MV-4-11 (cell line): Measurements from ENCODE around the gene WWOX.

Experiments
- DNase-seq: peaks from one replicate; lab custom pipeline; 2025; lab: John Stamatoyannopoulos, UW

The WWOX gene

GRCh38 chr16:78862022-78862421, 762.6 kb downstream of the WWOX start:
- DNase-seq = no peak

GRCh38 chr16:78866521-78866920, 767.1 kb downstream of the WWOX start:
- DNase-seq = no peak

- no peak for DNase-seq
These were observed 770.0 kb downstream of the WWOX start for GRCh38 chr16:78869492-78869891.

DNA sequence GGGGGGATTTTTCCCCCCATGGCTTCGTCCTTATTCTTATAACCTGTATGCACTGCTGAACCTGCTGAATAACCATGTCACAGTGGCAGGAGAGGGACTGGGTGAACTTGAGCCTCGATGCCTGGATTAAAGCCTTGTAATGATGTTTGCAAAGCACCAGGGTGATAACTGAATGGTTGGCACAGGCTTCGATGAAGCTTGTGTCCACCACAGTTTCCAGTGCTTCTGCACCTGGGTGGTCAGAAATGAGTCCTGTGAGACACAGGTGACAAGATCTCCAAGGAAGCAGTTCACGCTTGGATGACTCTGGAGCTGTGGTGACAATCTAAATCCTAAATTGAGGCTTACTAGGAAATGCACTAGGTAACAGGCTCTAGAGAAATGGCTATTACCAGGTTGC, 771.8 kb downstream of the WWOX start:
- DNase-seq = no peak

DNA sequence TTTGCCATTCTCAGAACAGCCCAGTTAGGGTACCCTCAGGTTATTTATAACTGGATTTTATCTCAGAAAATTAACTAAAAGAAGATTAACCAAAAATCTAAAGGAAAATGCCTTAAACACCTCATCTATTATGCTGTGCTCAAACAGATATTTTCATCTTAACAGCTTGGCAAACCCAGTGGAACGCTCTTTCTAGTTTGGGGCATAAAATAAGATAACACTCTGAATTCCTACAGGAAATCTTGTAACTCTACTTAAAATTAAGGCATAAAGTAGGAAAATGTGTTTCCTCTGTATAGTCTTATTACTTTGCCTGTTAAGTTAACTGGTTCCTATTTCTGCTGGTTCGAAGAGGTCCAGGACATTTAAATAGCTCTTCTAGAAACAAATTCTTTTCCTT, 777.2 kb downstream of the WWOX start:
- DNase-seq = no peak

DNA sequence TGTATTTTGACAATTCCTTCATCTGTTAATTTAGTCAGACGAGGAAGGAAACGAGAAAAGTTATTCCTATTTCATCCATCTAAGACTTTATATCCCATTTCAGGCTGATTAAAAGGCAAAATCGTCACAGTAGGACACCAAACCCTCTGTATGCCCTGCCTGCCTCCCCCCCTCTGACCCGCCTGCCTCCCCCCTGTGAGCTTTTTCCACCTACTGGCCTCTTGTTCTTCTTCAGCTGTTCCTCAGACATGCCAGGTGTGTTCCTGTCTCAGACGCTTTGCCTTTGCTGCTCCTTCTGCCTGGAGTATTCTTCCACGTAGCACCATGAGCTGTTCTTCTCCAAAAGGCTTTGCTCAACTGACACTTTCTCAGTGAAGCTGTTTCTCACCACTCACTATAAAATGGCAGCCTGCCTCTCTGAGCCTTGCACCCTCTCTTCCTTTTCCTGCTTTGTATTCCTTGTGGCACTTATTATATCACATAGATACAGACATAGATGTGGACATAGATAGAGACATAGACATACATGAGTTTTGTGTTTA, 777.7 kb downstream of the WWOX start:
- no peak for DNase-seq

DNA sequence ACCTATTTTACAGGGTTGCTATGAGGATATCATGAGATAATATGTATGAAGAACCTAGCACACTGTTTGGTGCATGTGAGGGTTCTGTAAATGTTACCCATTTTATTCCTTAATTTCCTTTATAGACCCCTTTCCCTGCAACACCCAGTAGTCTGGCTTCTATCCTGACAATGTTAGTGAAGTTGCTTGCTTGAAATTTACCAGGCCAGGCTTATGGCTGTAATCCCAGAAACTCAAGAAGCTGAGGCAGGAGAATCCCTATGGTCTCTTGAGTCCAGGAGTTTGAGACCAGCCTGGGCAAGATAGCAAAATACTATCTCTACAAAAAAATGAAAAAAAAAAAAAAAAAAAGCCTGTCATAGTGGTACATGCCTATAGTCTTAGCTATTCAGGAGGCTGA, 779.1 kb downstream of the WWOX start:
- DNase-seq = no peak

DNA sequence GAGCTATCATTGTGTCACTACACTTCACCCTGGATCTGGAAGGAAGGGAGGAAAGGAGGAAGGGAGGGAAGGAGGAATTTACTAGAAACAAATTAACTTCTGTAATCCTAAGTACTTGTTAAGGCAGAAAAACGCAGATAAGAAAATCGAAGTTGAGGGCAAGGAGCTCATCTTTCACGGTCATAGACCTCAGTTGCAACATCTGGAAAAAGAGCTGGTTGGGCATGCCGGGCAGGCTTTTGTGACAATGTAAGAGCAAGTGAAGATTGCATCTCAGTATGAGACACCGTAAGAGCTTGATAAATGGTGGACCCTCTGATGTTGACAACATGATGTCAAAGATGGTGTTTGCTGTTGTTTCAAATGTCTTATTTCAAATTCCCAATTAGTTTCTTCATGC, 779.6 kb downstream of the WWOX start:
- DNase-seq = no peak

- no peak for DNase-seq
These were observed 782.7 kb downstream of the WWOX start for GRCh38 chr16:78882150-78882549.

DNA sequence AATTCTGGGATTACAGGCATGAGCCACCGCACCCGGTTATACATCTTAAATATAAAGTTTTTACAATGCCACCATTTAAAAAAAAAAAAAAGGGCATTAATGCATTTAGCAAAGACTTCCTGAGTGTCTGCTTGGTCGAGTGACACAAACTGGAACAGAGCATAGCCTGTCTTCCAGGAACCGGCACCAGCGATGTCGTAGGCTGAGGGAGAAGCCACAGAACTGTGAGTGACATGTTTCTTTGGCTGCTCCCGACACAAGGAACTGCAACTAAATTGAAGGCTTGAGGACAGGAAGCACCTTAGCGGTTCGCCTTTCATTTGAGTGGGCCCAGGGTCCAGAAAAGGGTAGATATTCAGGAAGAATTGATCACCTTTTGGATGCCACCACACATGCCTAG, 783.3 kb downstream of the WWOX start:
- DNase-seq = peak; percentile 55

DNA sequence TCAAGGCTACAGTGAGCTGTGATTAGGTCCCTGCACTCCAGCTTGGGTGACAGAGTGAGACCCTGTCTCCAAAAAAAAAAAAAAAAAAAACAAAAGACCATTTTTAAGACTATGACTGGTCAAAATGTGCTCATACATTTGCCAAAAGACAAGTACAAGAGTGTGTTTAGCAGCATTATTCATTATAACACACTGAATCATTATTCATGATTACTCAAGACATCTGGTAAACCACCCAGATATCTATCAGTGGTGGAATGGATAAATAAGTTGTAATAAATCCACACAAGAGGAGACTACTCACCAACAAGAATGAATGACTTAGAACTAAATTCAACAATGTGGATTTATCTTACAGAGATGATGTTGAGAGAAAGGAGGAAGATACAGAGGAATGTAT, 784.8 kb downstream of the WWOX start:
- DNase-seq = no peak

DNA sequence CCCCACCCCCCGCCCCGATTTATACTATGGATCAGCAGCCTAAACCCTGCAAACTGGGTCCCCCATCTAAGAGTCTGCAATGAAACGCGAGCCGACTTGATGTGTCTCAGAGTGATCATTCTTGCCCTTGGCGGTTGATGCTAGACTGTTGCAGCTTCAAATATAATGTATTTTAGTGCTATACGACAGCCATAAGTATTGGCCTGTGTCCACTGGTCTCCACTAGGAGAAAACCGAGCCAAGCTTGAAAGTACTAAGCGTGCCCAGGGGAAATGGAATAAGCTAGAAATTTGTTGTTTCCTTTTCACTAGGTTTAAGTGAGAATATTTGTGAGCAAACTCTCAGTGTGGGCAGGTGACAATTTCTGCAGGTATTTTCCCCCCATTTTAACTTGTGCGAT, 789.9 kb downstream of the WWOX start:
- no peak for DNase-seq

DNA sequence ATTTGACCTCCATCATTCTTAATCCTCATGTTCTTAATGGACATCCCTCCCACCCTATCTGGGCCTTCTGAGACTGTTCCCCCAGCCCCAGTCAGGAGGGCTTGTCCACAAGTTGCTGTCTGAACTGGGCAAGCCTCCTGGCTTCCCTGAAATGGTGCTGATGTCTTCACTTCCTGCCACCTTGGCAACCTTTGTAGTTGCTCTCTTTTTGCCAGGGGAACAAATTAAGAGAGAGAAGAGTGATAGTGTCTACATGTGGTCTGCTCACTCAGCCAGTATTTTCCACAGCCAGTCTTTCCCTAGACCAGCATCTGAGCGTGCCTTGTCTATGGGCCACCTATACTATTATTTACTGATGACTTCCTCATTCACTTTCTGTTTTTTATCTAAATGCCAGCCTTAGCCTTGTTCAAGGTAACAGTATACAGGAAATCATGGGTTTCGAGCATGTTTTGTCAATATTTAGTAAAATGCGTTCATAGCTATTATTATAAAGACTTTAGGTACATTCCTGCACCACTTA, 791.0 kb downstream of the WWOX start:
- DNase-seq = no peak

DNA sequence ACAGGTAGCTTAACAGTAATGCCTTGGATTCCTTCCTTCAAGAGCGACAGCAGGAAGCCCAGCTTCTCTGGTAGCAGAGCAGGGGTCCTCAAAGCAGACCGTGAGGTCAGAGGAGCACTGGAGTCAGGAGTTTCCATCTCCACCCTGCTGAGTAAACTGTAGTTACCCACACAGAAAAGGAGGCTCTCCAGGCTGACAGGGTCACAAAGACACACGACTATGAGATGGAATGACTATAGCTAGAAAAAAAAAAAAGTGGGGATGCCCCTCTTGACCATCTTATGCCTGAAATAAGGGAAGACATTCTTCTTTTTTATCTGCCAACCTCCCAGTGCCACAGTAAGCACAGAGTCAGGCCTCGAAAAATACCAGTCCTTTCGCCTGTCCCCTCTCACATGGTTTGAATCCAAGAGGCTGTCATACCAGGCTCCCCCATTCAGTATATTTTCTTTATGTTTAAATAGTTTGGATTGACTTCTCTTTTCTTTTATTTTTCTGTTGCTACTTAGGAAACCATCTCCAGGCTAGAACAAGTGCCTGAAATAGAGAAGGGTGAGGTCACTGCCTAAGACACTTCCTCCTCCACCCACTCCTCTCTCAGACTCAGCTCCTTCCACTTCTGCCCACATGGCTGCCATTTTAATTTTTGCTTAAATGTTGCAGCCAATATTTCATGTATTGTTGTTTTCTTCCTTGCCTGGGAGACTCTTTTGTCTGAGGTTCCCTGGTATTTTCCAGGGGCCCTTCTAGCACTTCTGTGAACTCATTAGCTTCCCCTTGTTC, 793.7 kb downstream of the WWOX start:
- DNase-seq = peak; percentile 85

- DNase-seq = no peak
These were observed 795.4 kb downstream of the WWOX start for GRCh38 chr16:78894886-78895285.

DNA sequence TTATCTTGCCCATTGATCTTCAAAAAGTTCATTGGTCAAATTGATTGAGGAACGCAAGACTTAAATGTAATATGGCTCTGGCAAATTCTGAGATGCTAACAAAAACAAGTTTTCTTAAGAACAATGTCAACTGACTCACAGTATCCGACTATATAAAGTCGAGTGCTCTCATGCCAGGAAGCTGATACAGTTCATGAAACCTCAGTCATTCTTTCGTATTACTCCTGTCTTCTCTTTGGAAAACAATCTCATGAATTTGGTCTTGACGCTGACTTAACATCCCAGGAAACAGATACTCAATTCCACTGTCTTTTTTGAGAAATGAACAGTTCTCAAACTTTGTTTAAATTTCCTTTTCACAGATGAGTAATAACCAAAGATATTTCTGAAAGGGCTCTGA, 796.2 kb downstream of the WWOX start:
- no peak for DNase-seq

DNA sequence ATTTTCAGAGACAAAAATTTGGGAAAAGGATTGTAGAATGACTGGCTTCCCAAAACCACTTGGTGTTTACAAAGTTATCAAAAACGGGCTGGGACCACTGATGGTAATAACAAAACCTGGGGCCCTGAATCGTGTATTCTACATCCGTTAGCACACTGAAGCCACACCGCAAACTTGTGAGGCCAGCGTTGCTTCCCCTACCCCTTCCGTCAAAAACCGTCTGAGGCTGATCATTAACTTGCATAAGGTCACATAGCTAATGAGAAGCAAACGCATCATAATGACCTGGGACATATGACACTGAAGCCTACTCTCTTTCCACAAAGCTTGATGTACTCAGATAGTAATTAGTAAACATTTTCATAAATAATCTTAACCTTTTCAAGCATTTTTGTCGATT, 796.8 kb downstream of the WWOX start:
- no peak for DNase-seq

GRCh38 chr16:78897299-78897698, 797.8 kb downstream of the WWOX start:
- no peak for DNase-seq

GRCh38 chr16:78900044-78900811, 800.8 kb downstream of the WWOX start:
- no peak for DNase-seq

DNA sequence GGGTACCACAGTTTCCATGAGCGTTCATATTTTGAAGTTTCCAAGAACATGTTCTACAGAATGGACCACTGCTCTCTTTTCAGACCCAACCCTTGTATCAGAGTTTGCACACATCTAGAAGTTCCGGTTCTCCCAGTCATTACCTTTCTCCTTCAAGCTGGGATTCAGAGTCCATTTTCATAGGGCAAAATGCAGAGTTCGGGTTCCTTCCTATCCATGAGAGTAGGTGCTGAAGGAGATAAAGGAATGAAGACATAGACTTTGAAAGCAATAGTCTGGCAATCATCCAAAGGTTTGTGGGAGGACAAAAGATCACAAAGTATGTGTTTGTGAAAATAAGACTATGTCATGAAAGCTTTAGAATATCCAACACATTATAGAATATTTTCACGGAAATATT, 801.5 kb downstream of the WWOX start:
- DNase-seq = no peak

DNA sequence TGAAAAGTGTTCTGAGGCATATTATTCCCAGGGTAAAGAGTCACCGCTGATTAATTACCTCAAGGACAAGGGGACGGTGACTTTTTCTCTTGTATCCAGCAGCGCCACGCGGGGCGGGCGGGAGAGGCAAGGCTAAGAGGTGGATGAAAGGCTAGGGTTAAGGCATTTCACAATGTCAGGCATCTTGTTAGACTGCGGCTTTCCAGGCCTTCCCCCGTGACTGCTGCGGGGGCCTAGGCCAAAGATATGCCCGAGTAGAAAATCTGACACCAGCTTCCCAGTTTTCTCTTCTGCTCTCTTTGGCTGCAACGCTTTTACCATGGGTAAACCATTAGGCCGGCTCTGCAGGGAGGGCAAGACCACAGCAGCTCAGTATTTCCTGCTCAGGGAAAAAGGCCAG, 802.9 kb downstream of the WWOX start:
- DNase-seq = no peak

DNA sequence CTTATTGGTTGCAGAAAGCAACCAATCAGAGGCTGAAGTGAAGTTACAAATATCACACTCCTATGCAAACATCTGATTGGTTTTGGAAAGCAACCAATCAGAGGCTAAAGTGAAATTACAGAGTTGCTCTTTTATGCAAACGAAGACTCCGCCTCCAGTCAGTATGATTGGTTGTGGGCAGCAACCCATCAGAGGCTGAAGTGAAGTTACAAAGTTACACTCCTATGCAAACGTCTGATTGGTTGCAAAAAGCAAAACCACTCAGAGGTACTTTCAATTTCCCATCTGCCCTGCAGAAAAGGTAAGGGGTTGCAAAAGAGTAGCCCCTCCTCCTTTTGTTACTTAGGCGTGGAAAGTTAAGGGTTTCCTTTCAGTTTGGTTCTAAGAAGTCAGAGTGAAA, 803.8 kb downstream of the WWOX start:
- no peak for DNase-seq

DNA sequence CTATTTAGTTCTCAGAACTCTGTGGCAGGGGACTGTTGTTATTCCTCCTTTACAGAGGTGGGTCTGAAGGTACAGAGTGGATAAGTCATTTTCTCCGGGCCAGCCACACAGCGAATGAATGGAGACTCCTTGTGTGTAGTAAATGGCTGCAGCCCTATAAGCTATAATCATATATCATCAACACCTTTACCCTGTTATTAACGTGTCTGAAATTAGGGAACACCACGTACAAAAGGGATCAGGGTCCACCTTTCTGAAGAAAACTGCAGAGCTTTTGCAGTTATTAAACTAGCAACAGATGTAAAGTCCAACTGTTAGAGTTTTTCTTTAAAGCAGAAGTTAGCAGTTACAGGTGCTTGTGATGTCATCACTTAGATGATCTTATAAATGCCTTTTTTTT, 804.4 kb downstream of the WWOX start:
- DNase-seq = no peak
